AG09309 (cell line): ENCODE data around the gene TMCC2.

Source experiments
- DNase-seq: peaks from one replicate; pipeline ENCODE4 v3.0.0-alpha.2; 2010; ENCODE audit warnings: low read depth
- H3K4me3 ChIP-seq: 2 replicates; pipeline ENCODE4 v1.5.1; 2011; ENCODE audit warnings: mild to moderate bottlenecking, low read depth, low read length, moderate library complexity; ENCODE audit not compliant: control insufficient read depth
- CTCF ChIP-seq: IDR thresholded peaks from 2 replicates; pipeline ENCODE4 v1.5.1; 2011; ENCODE audit warnings: mild to moderate bottlenecking, low read depth, low read length, inconsistent platforms; ENCODE audit not compliant: insufficient read depth, control insufficient read depth; ENCODE audit errors: missing control alignments

Gene TMCC2

DNA sequence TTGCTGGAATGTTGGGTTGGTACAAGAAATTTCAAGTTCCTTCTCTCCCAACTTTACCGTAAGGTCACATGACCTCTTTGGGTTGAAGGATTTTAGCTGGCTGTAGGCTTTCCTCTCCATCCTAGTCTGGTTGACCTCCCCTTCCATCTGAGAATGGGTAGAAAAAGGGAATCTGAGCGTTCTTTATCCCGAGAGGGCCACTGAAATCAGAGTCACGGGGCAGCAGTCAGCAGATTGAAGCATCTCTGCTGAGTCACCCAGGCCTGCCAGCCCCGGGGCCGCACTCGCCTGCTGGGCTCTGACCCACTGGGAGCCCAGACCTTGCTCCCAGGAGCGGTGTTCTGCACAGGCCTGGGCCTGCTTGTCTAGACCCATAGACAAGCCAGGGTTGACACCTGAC lies 31.0 kb downstream of the TMCC2 start:
- DNase-seq = no peak
- H3K4me3 ChIP-seq = no peak overlapping the region
- TF ChIP-seq CTCF = no peak

DNA sequence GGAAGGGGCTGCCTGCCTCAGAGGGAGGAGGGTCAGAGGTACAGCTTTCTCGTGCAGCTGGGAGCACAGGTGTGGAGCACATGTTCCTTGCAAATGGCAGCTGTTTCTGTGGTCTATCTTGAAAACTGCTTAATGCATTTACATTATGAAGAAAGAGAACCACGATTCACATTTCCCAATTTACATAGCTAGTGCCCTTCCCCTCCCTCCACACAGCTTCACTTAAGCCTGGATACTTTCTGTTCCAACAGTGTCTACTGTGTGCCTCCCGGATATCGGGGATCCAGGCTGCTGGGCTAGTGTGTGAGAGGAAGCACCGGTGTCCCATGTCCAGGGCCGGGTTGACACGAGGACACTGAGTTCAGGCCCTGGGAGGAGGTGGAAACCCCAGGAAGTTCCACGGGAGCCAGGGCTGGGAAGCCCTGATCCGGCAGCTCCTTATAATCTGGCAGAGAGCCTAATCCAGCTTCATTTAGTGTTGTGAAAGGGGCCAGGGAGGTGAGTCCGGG lies 31.6 kb downstream of the TMCC2 start:
- no peak overlapping the region for H3K4me3 ChIP-seq
- TF ChIP-seq CTCF = no peak
- DNase-seq = no peak

DNA sequence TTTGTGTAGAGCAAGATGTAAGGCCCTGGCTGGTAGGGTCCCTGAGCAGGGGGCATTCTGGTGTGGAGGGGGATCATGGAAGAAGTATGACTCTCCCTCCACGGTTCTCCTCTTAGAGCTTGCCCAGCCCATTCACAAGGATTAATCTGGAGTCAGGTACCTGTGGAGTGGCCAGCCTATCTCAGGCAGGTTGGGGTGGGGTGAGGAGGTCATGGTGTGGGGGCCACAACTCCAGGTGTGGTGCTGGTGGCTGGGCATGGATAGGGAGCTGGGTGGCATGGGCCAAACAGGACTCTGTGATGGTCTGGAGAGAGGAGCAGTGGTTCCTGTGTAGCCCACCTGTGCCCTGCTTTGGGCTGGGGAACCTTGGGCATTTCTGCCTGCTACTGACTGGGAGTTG lies 32.3 kb downstream of the TMCC2 start:
- no peak overlapping the region for H3K4me3 ChIP-seq
- TF ChIP-seq CTCF = no peak
- DNase-seq = no peak

DNA sequence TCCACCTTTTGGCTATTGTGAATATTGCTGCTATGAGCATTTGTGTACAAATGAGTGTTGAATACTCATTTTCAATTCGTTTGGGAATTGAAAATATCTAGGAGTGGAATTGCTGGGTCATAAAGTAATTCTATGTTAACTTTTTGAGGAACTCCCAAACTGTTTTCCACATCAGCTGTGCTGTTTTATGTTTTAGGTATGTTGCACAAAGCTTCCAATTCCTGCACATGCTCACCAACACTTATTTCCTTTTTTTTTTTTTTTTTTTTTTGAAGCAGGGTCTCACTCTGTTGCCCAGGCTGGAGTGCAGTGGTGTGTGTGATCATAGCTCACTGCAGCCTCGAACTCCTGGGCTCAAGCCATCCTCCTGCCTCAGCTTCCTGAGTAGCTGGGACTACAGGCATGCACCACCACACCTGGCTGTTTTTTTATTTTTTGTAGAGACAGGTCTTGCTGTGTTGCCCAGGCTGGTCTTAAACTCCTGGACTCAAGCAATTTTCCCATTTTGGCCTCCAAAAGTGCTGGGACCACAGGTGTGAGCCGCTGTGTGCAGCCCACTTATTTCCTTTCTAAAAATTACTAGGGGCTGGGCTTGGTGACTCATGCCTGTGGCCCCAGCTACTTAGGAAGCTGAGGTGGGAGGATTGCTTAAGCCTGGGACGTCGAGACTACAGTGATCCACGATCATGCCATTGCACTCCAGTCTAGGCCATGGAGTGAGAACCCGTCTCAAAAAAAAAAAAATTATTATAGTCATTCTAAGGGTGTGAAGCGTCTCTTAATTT lies 33.4 kb downstream of the TMCC2 start:
- H3K4me3 ChIP-seq = no peak overlapping the region
- DNase-seq = no peak
- TF ChIP-seq CTCF = no peak

GRCh38 chr1:205261946-205262691 lies 34.4 kb downstream of the TMCC2 start:
- H3K4me3 ChIP-seq = no peak overlapping the region
- TF ChIP-seq CTCF = no peak
- DNase-seq = no peak

DNA sequence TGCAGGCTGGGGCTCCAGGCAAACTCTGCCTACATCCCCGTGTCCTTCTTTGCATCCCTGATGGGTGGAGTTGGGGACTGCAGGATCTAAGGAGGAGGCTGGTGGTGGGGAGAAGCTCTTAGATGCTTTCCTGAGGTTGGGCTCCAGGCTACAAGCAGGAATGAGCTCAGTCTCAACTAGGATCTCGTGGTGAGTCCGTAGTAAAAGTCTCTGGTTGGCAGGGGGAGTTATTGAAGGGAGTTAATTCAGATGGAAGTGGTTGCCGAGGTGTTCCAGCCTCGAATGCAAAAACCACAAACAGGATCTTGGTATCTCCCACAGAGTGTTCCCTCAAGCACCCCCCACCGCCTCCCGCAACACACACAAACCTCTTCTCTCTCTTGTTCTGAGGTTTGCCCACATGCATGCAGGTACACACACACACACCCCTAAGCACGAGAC lies 35.0 kb downstream of the TMCC2 start:
- TF ChIP-seq CTCF = no peak
- H3K4me3 ChIP-seq = no peak overlapping the region
- DNase-seq = no peak
